A549 (cell line): ENCODE results near the gene MCRIP1. TPM values are rescaled to one million over a fixed set of nuclear protein-coding genes. Genes with fewer than 3 reads are reported as not detected.

Experiments used
- ATAC-seq, 2 experiments: fragments of 200-7000 bp in 1 of 2; fragments of >200 bp in 1 of 2; cut with Nextera tagmentation in 1 of 2; cut with Tn5 transposase in 1 of 2; 3 replicates each; pipeline versions ENCODE4 v1.8.0 to v1.9.1; 2018 to 2020; ENCODE audit warnings: mild to moderate bottlenecking in 1 of 2, moderate library complexity in 1 of 2
- CTCF ChIA-PET: fragments of 300-600 bp; sonication (Branson Sonifier 250); formaldehyde crosslinking; extraction: SDS; loops from one replicate; lab custom pipeline; 2021; ENCODE audit warnings: antibody characterized with exemption, inconsistent platforms; lab: Yijun Ruan, JAX
- POLR2A ChIA-PET: fragments of 350-600 bp; formaldehyde crosslinking; extraction: SDS; loops from one replicate; lab custom pipeline; 2021; ENCODE audit warnings: antibody characterized with exemption, inconsistent platforms; lab: Yijun Ruan, JAX
- DNase-seq, 2 experiments: peaks; one replicate each; pipeline versions ENCODE4 v3.0.0 to v3.0.0-alpha.2; 2011 to 2016; ENCODE audit warnings: low read depth in 1 of 2, low spot score in 1 of 2
- FAIRE-seq: peaks from 2 replicates; lab custom pipeline; 2011; peaks lifted over from hg19 to GRCh38; lab: Jason Lieb, UNC
- H3K27ac ChIP-seq, 2 experiments: fragments of >200 bp; sonication (Bioruptor Twin); formaldehyde crosslinking; 3 replicates each; pipeline ENCODE4 v1.5.1; 2016 to 2017
- H3K4me1 ChIP-seq: fragments of >200 bp; sonication (Bioruptor Twin); formaldehyde crosslinking; 3 replicates; pipeline ENCODE4 v1.6.1; 2016
- H3K4me2 ChIP-seq: fragments of >200 bp; sonication (Bioruptor Twin); formaldehyde crosslinking; 3 replicates; pipeline ENCODE4 v1.6.1; 2016
- H3K4me3 ChIP-seq: fragments of >200 bp; sonication (Bioruptor Twin); formaldehyde crosslinking; 3 replicates; pipeline ENCODE4 v1.5.1; 2016
- H3K9me3 ChIP-seq: fragments of >200 bp; sonication (Bioruptor Twin); formaldehyde crosslinking; 3 replicates; pipeline ENCODE4 v1.6.1; 2016
- EHF ChIP-seq: fragments of 250-450 bp; sonication (Bioruptor Pico); IDR thresholded peaks from 2 replicates; pipeline ENCODE4 v1.5.0; 2020; ENCODE audit warnings: mild to moderate bottlenecking
- ESRRA ChIP-seq: fragments of 150-350 bp; IDR thresholded peaks from 2 replicates; pipeline ENCODE4 v1.6.1; 2014; ENCODE audit warnings: mild to moderate bottlenecking, low read length, borderline replicate concordance
- FOSL2 ChIP-seq, 2 experiments: fragments of 450-650 bp in 1 of 2; fragments of >200 bp in 1 of 2; sonication (Bioruptor Twin) in 1 of 2; formaldehyde crosslinking; IDR thresholded peaks; 2 replicates each; pipeline versions ENCODE4 v1.5.0 to v1.6.1; 2016 to 2020; ENCODE audit warnings: mild to moderate bottlenecking in 1 of 2, moderate library complexity in 1 of 2
- FOXS1 ChIP-seq: fragments of 250-450 bp; sonication (Bioruptor Pico); IDR thresholded peaks from 2 replicates; pipeline ENCODE4 v1.5.0; 2020; ENCODE audit warnings: mild to moderate bottlenecking, moderate library complexity
- HDAC2 ChIP-seq: fragments of 200-600 bp; sonication (generic); IDR thresholded peaks from 2 replicates; pipeline ENCODE4 v1.6.1; 2016
- HEYL ChIP-seq: fragments of 250-450 bp; sonication (Bioruptor Pico); IDR thresholded peaks from 2 replicates; pipeline ENCODE4 v1.8.0; 2021; ENCODE audit warnings: mild to moderate bottlenecking, moderate library complexity
- HOXB5 ChIP-seq: fragments of 250-450 bp; sonication (Bioruptor Pico); IDR thresholded peaks from 2 replicates; pipeline ENCODE4 v1.5.0; 2020; ENCODE audit warnings: mild to moderate bottlenecking, moderate library complexity
- KDM1A ChIP-seq: fragments of 200-600 bp; sonication (generic); IDR thresholded peaks from 2 replicates; pipeline ENCODE4 v1.6.1; 2016; ENCODE audit warnings: low read depth, mild to moderate bottlenecking
- MAZ ChIP-seq: fragments of 150-350 bp; IDR thresholded peaks from 2 replicates; pipeline ENCODE4 v1.6.1; 2014; ENCODE audit warnings: antibody characterized with exemption, low read depth, low read length, borderline replicate concordance
- RARB ChIP-seq: fragments of 250-450 bp; sonication (Bioruptor Pico); IDR thresholded peaks from 2 replicates; pipeline ENCODE4 v1.8.0; 2021; ENCODE audit warnings: mild to moderate bottlenecking, moderate library complexity
- RNF2 ChIP-seq: fragments of 200-600 bp; sonication (generic); IDR thresholded peaks from 2 replicates; pipeline ENCODE4 v1.6.1; 2016; ENCODE audit warnings: low read depth, mild to moderate bottlenecking, antibody characterized with exemption, moderate library complexity, borderline replicate concordance
- WGBS: methylation state at CpG from one replicate; pipeline ENCODE4 v1.1.6; 2017; ENCODE audit errors: missing lambda C conversion rate; 5-methylcytosine and 5-hydroxymethylcytosine counted together
- polyA plus RNA-seq, 4 experiments: library from polyadenylated mRNA; depleted of rRNA in 3 of 4; stranded (reverse); fragments of >200 nt; fragmentation: RNase III in 1 of 4; extraction: RNeasy Plus Mini Kit Qiagen cat#74134 plus additional on column Dnase treatment in 1 of 4; gene quantifications; 2 replicates in 3 of 4; 3 replicates in 1 of 4; pipeline ENCODE4 v1.2.3, GENCODE V29; 2011 to 2017
- TF ChIP-seq, protein P1 (sequence below): fragments of 250-450 bp; sonication (Bioruptor Pico); IDR thresholded peaks from 2 replicates; pipeline ENCODE4 v1.5.0; 2021; ENCODE audit warnings: mild to moderate bottlenecking, moderate library complexity, borderline replicate concordance
- TF ChIP-seq, protein P2 (sequence below): fragments of 200-600 bp; sonication (generic); IDR thresholded peaks from 2 replicates; pipeline ENCODE4 v1.6.1; 2016; ENCODE audit warnings: antibody characterized with exemption, mild to moderate bottlenecking, moderate library complexity
- TF ChIP-seq, protein P3 (sequence below): fragments of >200 bp; sonication (Bioruptor Twin); formaldehyde crosslinking; IDR thresholded peaks from 2 replicates; pipeline ENCODE4 v1.6.1; 2016
- TF ChIP-seq, protein P4 (sequence below): fragments of >200 bp; sonication (Bioruptor Twin); formaldehyde crosslinking; IDR thresholded peaks from 3 replicates; pipeline ENCODE4 v1.6.1; 2016

Gene MCRIP1
- polyA plus RNA-seq, 2 of the 4 experiments (the other 2 are of a cell fraction) = 32.0 to 51.0 TPM

DNA sequence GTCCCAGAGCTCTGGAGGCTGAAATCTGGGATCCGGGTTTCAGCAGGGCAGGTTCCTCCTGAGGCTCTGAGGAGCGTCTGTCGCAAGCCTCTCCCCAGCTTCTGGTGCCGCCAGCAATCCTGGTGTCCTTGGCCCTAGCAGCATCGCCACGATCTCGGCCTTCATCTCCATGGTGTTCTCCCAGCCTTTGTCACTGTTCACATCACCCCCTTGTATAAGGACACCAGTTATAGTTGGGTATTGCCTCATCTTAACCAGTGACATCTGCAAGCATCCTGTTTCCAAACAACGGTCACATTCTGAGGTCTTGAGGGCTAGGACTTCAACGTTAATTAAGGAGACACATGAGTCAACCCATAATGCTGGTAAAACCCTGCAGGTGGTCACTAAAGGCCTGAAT is 4.5 kb upstream of the MCRIP1 start (continued):
- TF ChIP-seq, protein P1, sequence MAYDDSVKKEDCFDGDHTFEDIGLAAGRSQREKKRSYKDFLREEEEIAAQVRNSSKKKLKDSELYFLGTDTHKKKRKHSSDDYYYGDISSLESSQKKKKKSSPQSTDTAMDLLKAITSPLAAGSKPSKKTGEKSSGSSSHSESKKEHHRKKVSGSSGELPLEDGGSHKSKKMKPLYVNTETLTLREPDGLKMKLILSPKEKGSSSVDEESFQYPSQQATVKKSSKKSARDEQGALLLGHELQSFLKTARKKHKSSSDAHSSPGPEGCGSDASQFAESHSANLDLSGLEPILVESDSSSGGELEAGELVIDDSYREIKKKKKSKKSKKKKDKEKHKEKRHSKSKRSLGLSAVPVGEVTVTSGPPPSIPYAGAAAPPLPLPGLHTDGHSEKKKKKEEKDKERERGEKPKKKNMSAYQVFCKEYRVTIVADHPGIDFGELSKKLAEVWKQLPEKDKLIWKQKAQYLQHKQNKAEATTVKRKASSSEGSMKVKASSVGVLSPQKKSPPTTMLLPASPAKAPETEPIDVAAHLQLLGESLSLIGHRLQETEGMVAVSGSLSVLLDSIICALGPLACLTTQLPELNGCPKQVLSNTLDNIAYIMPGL = no peak
- no peak for TF ChIP-seq EHF (CRISPR knock-in tag)

DNA sequence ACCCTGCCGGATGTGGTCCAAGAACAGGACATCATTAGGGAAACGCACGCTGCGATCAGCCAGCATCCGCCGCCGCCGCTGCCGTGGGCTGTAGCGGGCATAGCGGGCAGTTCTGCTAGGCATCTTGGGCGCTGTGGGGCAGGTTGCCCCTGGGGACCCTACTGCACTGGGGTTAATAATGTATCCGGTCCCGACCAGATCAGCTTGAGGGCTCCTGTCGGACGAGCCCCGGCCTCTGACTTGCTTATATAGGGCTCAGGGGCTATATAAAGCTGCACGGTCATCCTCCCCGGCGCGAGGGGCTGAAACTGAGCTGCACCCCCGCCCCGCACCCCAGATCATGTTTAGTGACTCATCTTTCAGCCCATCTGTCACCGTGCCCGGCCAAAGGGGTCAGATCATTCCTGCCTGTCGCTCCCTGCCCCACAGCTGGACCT is 1.8 kb upstream of the MCRIP1 start, which contains the start of gene PPP1R27:
TSS of gene PPP1R27 (minus strand) at position 220 of the 437 bp plus-strand sequence. CDS start at position 123, 97 bp downstream.
- DNase-seq = no peak
- Histone ChIP-seq H3K27ac (peak within 1 kb of the TSS; percentile 93 to 99), H3K4me1 (peaks cover 21% of the 10 kb centered on the region; the same call in 2 of the 3 replicates)
- no peak for FAIRE-seq
- no peak for ATAC-seq
- TF ChIP-seq HEYL = no peak
- TF ChIP-seq, protein P2, sequence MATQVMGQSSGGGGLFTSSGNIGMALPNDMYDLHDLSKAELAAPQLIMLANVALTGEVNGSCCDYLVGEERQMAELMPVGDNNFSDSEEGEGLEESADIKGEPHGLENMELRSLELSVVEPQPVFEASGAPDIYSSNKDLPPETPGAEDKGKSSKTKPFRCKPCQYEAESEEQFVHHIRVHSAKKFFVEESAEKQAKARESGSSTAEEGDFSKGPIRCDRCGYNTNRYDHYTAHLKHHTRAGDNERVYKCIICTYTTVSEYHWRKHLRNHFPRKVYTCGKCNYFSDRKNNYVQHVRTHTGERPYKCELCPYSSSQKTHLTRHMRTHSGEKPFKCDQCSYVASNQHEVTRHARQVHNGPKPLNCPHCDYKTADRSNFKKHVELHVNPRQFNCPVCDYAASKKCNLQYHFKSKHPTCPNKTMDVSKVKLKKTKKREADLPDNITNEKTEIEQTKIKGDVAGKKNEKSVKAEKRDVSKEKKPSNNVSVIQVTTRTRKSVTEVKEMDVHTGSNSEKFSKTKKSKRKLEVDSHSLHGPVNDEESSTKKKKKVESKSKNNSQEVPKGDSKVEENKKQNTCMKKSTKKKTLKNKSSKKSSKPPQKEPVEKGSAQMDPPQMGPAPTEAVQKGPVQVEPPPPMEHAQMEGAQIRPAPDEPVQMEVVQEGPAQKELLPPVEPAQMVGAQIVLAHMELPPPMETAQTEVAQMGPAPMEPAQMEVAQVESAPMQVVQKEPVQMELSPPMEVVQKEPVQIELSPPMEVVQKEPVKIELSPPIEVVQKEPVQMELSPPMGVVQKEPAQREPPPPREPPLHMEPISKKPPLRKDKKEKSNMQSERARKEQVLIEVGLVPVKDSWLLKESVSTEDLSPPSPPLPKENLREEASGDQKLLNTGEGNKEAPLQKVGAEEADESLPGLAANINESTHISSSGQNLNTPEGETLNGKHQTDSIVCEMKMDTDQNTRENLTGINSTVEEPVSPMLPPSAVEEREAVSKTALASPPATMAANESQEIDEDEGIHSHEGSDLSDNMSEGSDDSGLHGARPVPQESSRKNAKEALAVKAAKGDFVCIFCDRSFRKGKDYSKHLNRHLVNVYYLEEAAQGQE = no peak
- TF ChIP-seq, protein P3, sequence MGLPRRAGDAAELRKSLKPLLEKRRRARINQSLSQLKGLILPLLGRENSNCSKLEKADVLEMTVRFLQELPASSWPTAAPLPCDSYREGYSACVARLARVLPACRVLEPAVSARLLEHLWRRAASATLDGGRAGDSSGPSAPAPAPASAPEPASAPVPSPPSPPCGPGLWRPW = no peak
- TF ChIP-seq FOXS1 (CRISPR knock-in tag) = no peak
- TF ChIP-seq EHF (CRISPR knock-in tag) = no peak
- TF ChIP-seq HDAC2 = no peak
- TF ChIP-seq, protein P4, sequence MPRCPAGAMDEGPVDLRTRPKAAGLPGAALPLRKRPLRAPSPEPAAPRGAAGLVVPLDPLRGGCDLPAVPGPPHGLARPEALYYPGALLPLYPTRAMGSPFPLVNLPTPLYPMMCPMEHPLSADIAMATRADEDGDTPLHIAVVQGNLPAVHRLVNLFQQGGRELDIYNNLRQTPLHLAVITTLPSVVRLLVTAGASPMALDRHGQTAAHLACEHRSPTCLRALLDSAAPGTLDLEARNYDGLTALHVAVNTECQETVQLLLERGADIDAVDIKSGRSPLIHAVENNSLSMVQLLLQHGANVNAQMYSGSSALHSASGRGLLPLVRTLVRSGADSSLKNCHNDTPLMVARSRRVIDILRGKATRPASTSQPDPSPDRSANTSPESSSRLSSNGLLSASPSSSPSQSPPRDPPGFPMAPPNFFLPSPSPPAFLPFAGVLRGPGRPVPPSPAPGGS = no peak
- no peak for TF ChIP-seq FOSL2 (IDR thresholded peaks at IDR 0.05)
- no peak; the same call in 1 of the 2 replicates for TF ChIP-seq FOSL2 (CRISPR knock-in tag; IDR thresholded peaks at IDR 0.05)
- no peak for TF ChIP-seq HOXB5 (CRISPR knock-in tag)
- no peak for TF ChIP-seq MAZ
- no peak for TF ChIP-seq KDM1A
- TF ChIP-seq ESRRA = no peak
- TF ChIP-seq, all 56 proteins: peak for 0
- Histone ChIP-seq H3K4me3 (peak within 1 kb of the TSS; percentile 94), H3K4me2 (peak within 1 kb of the TSS; percentile 96), H3K9me3 (no peaks in the 10 kb centered on the region)
- ChIA-PET CTCF (interaction anchor here (1.1 to 1.2 kb wide), 2 partner anchors 8 to 13 kb away, joined by 3 to 4 read pairs; no protein-coding TSS in a partner anchor), POLR2A (interaction anchor here (1.2 kb wide), 1 partner anchor 11 kb away, joined by 5 read pairs; no protein-coding TSS in a partner anchor)
- WGBS = 92% methylated on average over 25 of the region's 26 CpGs

DNA sequence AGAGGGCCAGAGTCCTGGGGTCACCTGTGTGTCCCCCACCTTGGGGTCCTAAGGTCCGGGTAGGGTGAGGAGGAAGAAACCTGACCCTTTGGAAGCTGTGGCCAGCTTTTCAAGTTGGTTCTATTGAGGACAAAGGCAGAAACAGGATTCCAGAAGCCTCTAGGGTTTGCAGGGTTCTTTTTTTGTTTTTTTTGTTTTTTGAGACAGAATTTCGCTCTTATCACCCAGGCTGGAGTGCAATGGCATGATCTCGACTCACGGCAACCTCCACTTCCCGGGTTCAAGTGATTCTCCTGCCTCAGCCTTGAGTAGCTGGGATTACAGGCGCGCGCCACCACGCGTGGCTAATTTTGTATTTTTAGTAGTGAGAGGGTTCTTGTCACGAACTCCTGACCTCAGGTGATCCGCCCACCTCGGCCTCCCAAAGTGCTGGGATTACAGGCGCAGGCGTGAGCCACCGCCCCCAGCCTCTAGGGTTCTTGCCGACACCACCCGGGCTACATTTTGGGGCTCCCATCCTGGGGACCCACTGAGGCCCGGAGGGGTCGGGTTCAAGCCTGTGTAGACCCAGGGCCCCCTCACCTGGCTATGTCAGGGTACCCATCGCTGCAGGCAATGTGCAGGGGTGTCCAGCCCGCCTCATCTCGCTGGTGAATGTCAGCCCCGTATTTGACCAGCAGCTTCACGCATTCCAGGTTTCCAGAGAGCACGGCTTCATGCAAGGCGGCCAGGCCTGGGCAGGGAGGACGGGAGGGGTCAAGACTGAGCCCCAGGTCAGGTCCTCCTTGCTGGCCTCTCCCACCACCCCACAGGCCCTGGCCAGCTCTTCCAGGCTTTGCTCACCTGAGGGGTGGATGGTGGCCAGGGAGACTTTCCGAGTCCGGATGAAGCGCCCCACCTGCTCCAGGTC is 1.1 kb upstream of the MCRIP1 start:
- FAIRE-seq (no peak), DNase-seq (no peak), ATAC-seq (no peak)
- Histone ChIP-seq H3K4me2 (peak overlapping the region; percentile 96), H3K4me1 (peaks cover 21% of the 10 kb centered on the region; the same call in 2 of the 3 replicates), H3K4me3 (peak overlapping the region; percentile 94), H3K9me3 (no peaks in the 10 kb centered on the region), H3K27ac (peak overlapping the region; percentile 93 to 99)
- POLR2A ChIA-PET = interaction anchor here (0.6 to 1.7 kb wide), 9 partner anchors 11 to 169 kb away, joined by 3 to 11 read pairs (median 4); partner anchors contain the start of gene P4HB
- WGBS = 88% methylated on average over 26 of the region's 31 CpGs
- no peak for TF ChIP-seq RNF2
- 0 out of 2 replicates have a peak, but pooled peaks have one; percentile 6 for TF ChIP-seq RARB (CRISPR knock-in tag)
- CTCF ChIA-PET = interaction anchor here (0.8 to 1.6 kb wide), 7 partner anchors 9 to 120 kb away, joined by 3 to 8 read pairs (median 3); no protein-coding TSS in a partner anchor
